GM12878 (cell line): ENCODE data around the gene TAS2R16. TPM values are rescaled to one million over a fixed set of nuclear protein-coding genes. Genes with fewer than 3 reads are reported as not detected.

Source experiments
- ATAC-seq: fragments of 200-7000 bp; cut with Tn5 transposase; 3 replicates; pipeline ENCODE4 v1.9.1; 2020; ENCODE audit warnings: mild to moderate bottlenecking, moderate library complexity
- BruUV-seq: library from RNA; stranded (reverse); fragments of 400-500 nt; replicated peaks from 2 replicates; lab custom pipeline; 2021; lab: Mats Ljungman, UMichigan
- CTCF ChIA-PET: fragments of 300-600 bp; sonication (Branson Sonifier 250); formaldehyde crosslinking; extraction: SDS; loops from one replicate; lab custom pipeline; 2021; ENCODE audit warnings: inconsistent platforms; lab: Yijun Ruan, JAX
- POLR2A ChIA-PET: fragments of 350-600 bp; formaldehyde crosslinking; extraction: SDS; loops from one replicate; lab custom pipeline; 2021; ENCODE audit warnings: inconsistent platforms; lab: Charles Lee
- RAD21 ChIA-PET: fragments of 300-600 bp; sonication (Branson Sonifier 250); formaldehyde crosslinking; loops from one replicate; lab custom pipeline; 2023; ENCODE audit warnings: antibody characterized with exemption; ENCODE audit not compliant: unreplicated experiment; lab: Charles Lee
- SMC1A ChIA-PET: fragments of 300-600 bp; sonication (Branson Sonifier 250); formaldehyde crosslinking; loops from one replicate; lab custom pipeline; 2023; ENCODE audit not compliant: unreplicated experiment, uncharacterized antibody; lab: Charles Lee
- DNase-seq: peaks from one replicate; pipeline ENCODE4 v3.0.0-alpha.2; 2011; ENCODE audit warnings: low read depth, low spot score
- FAIRE-seq: peaks from 3 replicates; lab custom pipeline; 2011; peaks lifted over from hg19 to GRCh38; lab: Jason Lieb, UNC
- H2AFZ ChIP-seq: 2 replicates; pipeline ENCODE4 v1.6.0; 2011; ENCODE audit warnings: low read depth, low read length, control low read depth; ENCODE audit not compliant: control insufficient read depth
- H3K27ac ChIP-seq: 2 replicates; pipeline ENCODE4 v1.5.1; 2011; ENCODE audit warnings: control low read depth; ENCODE audit not compliant: control insufficient read depth, insufficient read depth
- H3K27me3 ChIP-seq, 2 experiments: replicated peaks in 1 of 2; 2 replicates each; pipeline versions ENCODE4 v1.6.0 to v1.6.1; 2011; ENCODE audit warnings: low read length in 1 of 2; ENCODE audit not compliant: control insufficient read depth in 2 of 2, insufficient read depth in 2 of 2
- H3K36me3 ChIP-seq, 2 experiments: 2 replicates each; pipeline ENCODE4 v1.5.1; 2011; ENCODE audit warnings: low read length in 1 of 2; ENCODE audit not compliant: control insufficient read depth in 2 of 2, insufficient read depth in 2 of 2
- H3K4me1 ChIP-seq: 2 replicates; pipeline ENCODE4 v1.6.1; 2011; ENCODE audit warnings: mild to moderate bottlenecking, low read length, moderate library complexity, mixed read lengths; ENCODE audit not compliant: control insufficient read depth, insufficient read depth
- H3K4me2 ChIP-seq: 2 replicates; pipeline ENCODE4 v1.6.0; 2011; ENCODE audit warnings: control low read depth; ENCODE audit not compliant: control insufficient read depth, insufficient read depth
- H3K4me3 ChIP-seq: fragments of 200-600 bp; sonication (generic); 2 replicates; pipeline ENCODE4 v1.5.1; 2016
- H3K79me2 ChIP-seq: 2 replicates; pipeline ENCODE4 v1.6.0; 2011; ENCODE audit warnings: low read length; ENCODE audit not compliant: control insufficient read depth, insufficient read depth
- H3K9ac ChIP-seq: 2 replicates; pipeline ENCODE4 v1.8.0; 2011; ENCODE audit warnings: low read length, control low read depth, mixed read lengths; ENCODE audit not compliant: control insufficient read depth, insufficient read depth
- H3K9me3 ChIP-seq: replicated peaks from 3 replicates; pipeline ENCODE4 v1.5.1; 2011; ENCODE audit warnings: mild to moderate bottlenecking, low read length; ENCODE audit not compliant: control insufficient read depth, insufficient read depth
- H4K20me1 ChIP-seq: 2 replicates; pipeline ENCODE4 v1.6.0; 2011; ENCODE audit not compliant: control insufficient read depth, insufficient read depth
- CEBPZ ChIP-seq: fragments of 150-350 bp; IDR thresholded peaks from 2 replicates; pipeline ENCODE4 v1.6.1; 2016; ENCODE audit warnings: low read depth, low read length
- ESRRA ChIP-seq: IDR thresholded peaks from 2 replicates; pipeline ENCODE4 v1.6.1; 2012; ENCODE audit warnings: mild to moderate bottlenecking, low read length, improper control_type of control experiment
- JUND ChIP-seq: IDR thresholded peaks from 2 replicates; pipeline ENCODE4 v1.6.1; 2012; ENCODE audit warnings: low read depth, mild to moderate bottlenecking, low read length, improper control_type of control experiment, moderate library complexity
- NFYB ChIP-seq: IDR thresholded peaks from 2 replicates; pipeline ENCODE4 v1.6.1; 2011; ENCODE audit warnings: low read depth, mild to moderate bottlenecking, low read length, improper control_type of control experiment, moderate library complexity; ENCODE audit not compliant: insufficient read depth
- NRF1 ChIP-seq: conservative IDR thresholded peaks from 2 replicates; pipeline ENCODE4 v1.6.1; 2011; ENCODE audit warnings: mild to moderate bottlenecking, low read depth, low read length, improper control_type of control experiment
- SMAD1 ChIP-seq: fragments of 450-650 bp; IDR thresholded peaks from 2 replicates; pipeline ENCODE4 v1.6.1; 2018; ENCODE audit warnings: mild to moderate bottlenecking, low read depth; ENCODE audit not compliant: partially characterized antibody
- TAF1 ChIP-seq: IDR thresholded peaks from 2 replicates; pipeline ENCODE4 v1.6.1; 2011; ENCODE audit warnings: mild to moderate bottlenecking, low read depth, low read length, borderline replicate concordance
- WGBS: methylation state at CpG from one replicate; pipeline ENCODE4 v1.1.6; 2016; ENCODE audit warnings: low lambda C conversion rate; ENCODE audit not compliant: insufficient replicate concordance, insufficient coverage; ENCODE audit errors: missing lambda C conversion rate; 5-methylcytosine and 5-hydroxymethylcytosine counted together
- in situ Hi-C: fragments of 300-500 bp; cut with MboI; formaldehyde crosslinking; loops from 9 replicates; pipeline ENCODE4 v1.14.3; 2018; ENCODE audit warnings: mixed read lengths
- intact Hi-C: fragments of 100-400 bp; cut with micrococcal nuclease; formaldehyde crosslinking; loops from one replicate; pipeline ENCODE4 v1.14.2; 2022; ENCODE audit not compliant: unreplicated experiment
- polyA plus RNA-seq, 11 experiments: library from polyadenylated mRNA; depleted of rRNA in 4 of 11; unstranded in 6 of 11; stranded (reverse) in 5 of 11; fragments of >200 nt; fragmentation: Nextera tagmentation in 4 of 11; fragmentation: Illumina TruSeq in 1 of 11; extraction: Ambion mirVana in 4 of 11; extraction: Trizol in 1 of 11; gene quantifications; 1 replicate in 1 of 11; 2 replicates in 10 of 11; pipeline versions ENCODE4 v1.2.1 to v1.2.3, GENCODE V29; 2011 to 2016; ENCODE audit warnings: inconsistent platforms in 2 of 11, missing spikeins in 2 of 11, low read depth in 1 of 11
- total RNA-seq, 4 experiments: library from RNA; depleted of rRNA in 3 of 4; stranded (reverse); fragments of >200 nt in 3 of 4; fragmentation: Illumina TruSeq in 1 of 4; extraction: Trizol in 1 of 4; gene quantifications; 2 replicates each; pipeline versions ENCODE4 v1.2.1 to v1.2.3, GENCODE V29; 2013 to 2021

Gene TAS2R16
- total and polyA plus RNA-seq, 10 of the 15 experiments (the other 5 are each of a cell fraction or from before 2014, with no cell fraction given) = not detected

- TF ChIP-seq ESRRA (no peak), NFYB (no peak)
Measured at GRCh38 chr7:123004931-123005330, 9.4 kb upstream of the TAS2R16 start (continued).

GRCh38 chr7:123003539-123004126 lies 8.1 kb upstream of the TAS2R16 start:
- Histone ChIP-seq H4K20me1 (no peaks in the 10 kb centered on the region), H3K27ac (no peak overlapping the region), H2AFZ (no peak overlapping the region), H3K79me2 (no peaks in the 10 kb centered on the region), H3K4me2 (no peak overlapping the region), H3K9me3 (no peaks in the 10 kb centered on the region), H3K27me3 (no peaks in the 10 kb centered on the region), H3K4me1 (no peaks in the 10 kb centered on the region), H3K36me3 (no peaks in the 10 kb centered on the region), H3K9ac (no peak overlapping the region), H3K4me3 (no peak overlapping the region)
- 33% methylated on average over 5 of the region's 5 CpGs for WGBS
- no TSS peak for BruUV-seq
- ChIA-PET RAD21 (no interaction called here), CTCF (no interaction called here), SMC1A (no interaction called here), POLR2A (no interaction called here)
- TF ChIP-seq TAF1 (no peak), JUND (no peak), NRF1 (no peak), CEBPZ (no peak), SMAD1 (no peak)
- DNase-seq (no peak), ATAC-seq (no peak), FAIRE-seq (no peak)
- in situ Hi-C loops (no loop called here), intact Hi-C loops (no loop called here)
